Muscle of leg (tissue), 11 donors: Measurements from ENCODE around the gene ELOVL2. TPM values are rescaled to one million over a fixed set of nuclear protein-coding genes. Genes with fewer than 3 reads are reported as not detected.

Experiments
- DNase-seq: peaks from one replicate; pipeline ENCODE4 v3.0.0; 2013
- H3K27ac ChIP-seq: one replicate; pipeline ENCODE4 v1.5.1; 2013; ENCODE audit warnings: mild to moderate bottlenecking, low read length, control low read depth
- H3K27me3 ChIP-seq: one replicate; pipeline ENCODE4 v1.6.1; 2013; ENCODE audit warnings: low read length; ENCODE audit not compliant: control insufficient read depth, insufficient read depth
- H3K36me3 ChIP-seq: one replicate; pipeline ENCODE4 v1.6.1; 2013; ENCODE audit warnings: low read length; ENCODE audit not compliant: control insufficient read depth, insufficient read depth
- H3K4me1 ChIP-seq: one replicate; pipeline ENCODE4 v1.6.1; 2013; ENCODE audit warnings: low read length; ENCODE audit not compliant: control insufficient read depth, insufficient read depth
- H3K4me3 ChIP-seq: one replicate; pipeline ENCODE4 v1.5.1; 2013; ENCODE audit warnings: low read length, control low read depth
- H3K9me3 ChIP-seq: replicated peaks from 2 replicates; pipeline ENCODE4 v1.6.1; 2013; ENCODE audit warnings: low read depth, low read length; ENCODE audit not compliant: control insufficient read depth
- WGBS: methylation state at CpG from one replicate; pipeline ENCODE4 v1.1.5; 2013; ENCODE audit warnings: missing lambda C conversion rate; ENCODE audit not compliant: insufficient coverage; 5-methylcytosine and 5-hydroxymethylcytosine counted together
- polyA plus RNA-seq, 8 donors: library from polyadenylated mRNA; unstranded; fragments of 120-200 nt; gene quantifications; one replicate each; pipeline versions ENCODE4 v1.2.1 to v1.2.3, GENCODE V29; 2013; ENCODE audit warnings: inconsistent platforms in 1 of 8, low replicate concordance in 1 of 8; ENCODE audit not compliant: insufficient read length in 8 of 8, insufficient read depth in 1 of 8
- total RNA-seq: library from RNA; stranded (reverse); fragments of 120-200 nt; gene quantifications from one replicate; pipeline ENCODE4 v1.2.4, GENCODE V29; 2013

ELOVL2 gene
- total and polyA plus RNA-seq, 9 donors, result 1.5 to 3.6 (median 2.7) TPM

DNA sequence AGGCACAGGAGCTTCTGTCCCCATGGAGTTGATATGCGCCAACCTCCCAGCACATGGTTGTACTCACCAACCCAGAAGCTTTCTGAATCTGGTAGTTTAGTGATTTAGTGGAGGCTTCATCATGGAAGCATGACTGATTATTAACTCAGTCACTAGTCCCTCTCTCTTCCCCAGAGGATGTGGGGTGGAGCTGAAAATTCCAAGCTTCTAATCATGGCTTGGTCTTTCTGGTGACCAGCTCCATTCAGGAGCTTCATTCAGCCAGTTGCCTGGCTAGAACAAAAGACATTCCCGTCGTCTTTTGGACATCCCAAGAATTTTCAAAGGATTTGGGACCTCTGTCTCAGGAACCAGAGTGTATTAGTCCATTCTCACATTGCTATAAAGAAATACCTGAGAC is 36.2 kb upstream of the ELOVL2 start:
- Histone ChIP-seq H3K27ac (no peak overlapping the region), H3K36me3 (no peaks in the 10 kb centered on the region), H3K4me1 (no peaks in the 10 kb centered on the region), H3K27me3 (no peaks in the 10 kb centered on the region), H3K4me3 (no peak overlapping the region), H3K9me3 (no peaks in the 10 kb centered on the region)
- WGBS, result no CpG with 5 or more reads among the region's 3 CpGs
- no peak for DNase-seq

- 100% methylated on average over 1 of the region's 4 CpGs for WGBS
- no peak overlapping the region for H3K4me3 ChIP-seq
- no peaks in the 10 kb centered on the region for H3K4me1 ChIP-seq
Observed at GRCh38 chr6:11078266-11078665, 34.2 kb upstream of the ELOVL2 start.

DNA sequence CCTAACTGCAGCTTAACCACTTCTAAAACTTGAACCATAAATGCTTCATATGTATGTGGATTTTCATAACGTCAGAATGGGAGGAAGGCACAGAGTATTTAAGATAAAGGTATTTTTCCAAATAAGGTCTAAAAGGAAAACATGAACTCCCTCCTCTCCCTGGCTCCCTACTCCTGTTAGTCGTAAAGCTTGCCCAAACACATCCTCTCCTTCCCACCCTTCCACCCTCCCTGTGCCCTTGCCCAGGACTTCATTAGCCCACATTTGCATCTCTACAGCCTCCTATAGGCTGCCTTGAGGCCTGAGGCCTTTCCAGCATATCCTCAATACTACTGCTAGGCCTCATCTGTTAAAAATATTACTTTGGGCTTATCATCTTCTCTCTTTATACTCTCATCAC is 32.4 kb upstream of the ELOVL2 start:
- DNase-seq, result no peak
- H3K4me3 ChIP-seq, result no peak overlapping the region
- no peaks in the 10 kb centered on the region for H3K27me3 ChIP-seq
- H3K36me3 ChIP-seq, result no peaks in the 10 kb centered on the region
- WGBS, result 75% methylated on average over 1 of the region's 2 CpGs
- no peaks in the 10 kb centered on the region for H3K9me3 ChIP-seq
- H3K27ac ChIP-seq, result no peak overlapping the region
- no peaks in the 10 kb centered on the region for H3K4me1 ChIP-seq

More at GRCh38 chr6:11078266-11078665, 34.2 kb upstream of the ELOVL2 start:
- H3K27ac ChIP-seq, result no peak overlapping the region
- no peaks in the 10 kb centered on the region for H3K27me3 ChIP-seq
- no peaks in the 10 kb centered on the region for H3K9me3 ChIP-seq
- no peak for DNase-seq
- H3K36me3 ChIP-seq, result no peaks in the 10 kb centered on the region

- Histone ChIP-seq H3K9me3 (no peaks in the 10 kb centered on the region), H3K36me3 (no peaks in the 10 kb centered on the region), H3K4me3 (no peak overlapping the region), H3K27ac (no peak overlapping the region), H3K4me1 (no peaks in the 10 kb centered on the region), H3K27me3 (no peaks in the 10 kb centered on the region)
- WGBS, result no CpG with 5 or more reads among the region's 4 CpGs
- no peak for DNase-seq
Observed at GRCh38 chr6:11072101-11072500, 28.0 kb upstream of the ELOVL2 start.

- Histone ChIP-seq H3K27me3 (no peaks in the 10 kb centered on the region), H3K4me1 (no peaks in the 10 kb centered on the region), H3K4me3 (no peak overlapping the region), H3K27ac (no peak overlapping the region), H3K36me3 (no peaks in the 10 kb centered on the region), H3K9me3 (no peaks in the 10 kb centered on the region)
- no peak for DNase-seq
- no CpG with 5 or more reads among the region's 2 CpGs for WGBS
Observed at GRCh38 chr6:11069760-11070159, 25.7 kb upstream of the ELOVL2 start.

GRCh38 chr6:11067348-11067747 is 23.2 kb upstream of the ELOVL2 start:
- no peak for DNase-seq
- 0% methylated on average over 1 of the region's 2 CpGs for whole genome bisulfite sequencing
- Histone ChIP-seq H3K4me3 (no peak overlapping the region), H3K9me3 (no peaks in the 10 kb centered on the region), H3K4me1 (no peaks in the 10 kb centered on the region), H3K27me3 (no peaks in the 10 kb centered on the region), H3K36me3 (no peaks in the 10 kb centered on the region), H3K27ac (no peak overlapping the region)

DNA sequence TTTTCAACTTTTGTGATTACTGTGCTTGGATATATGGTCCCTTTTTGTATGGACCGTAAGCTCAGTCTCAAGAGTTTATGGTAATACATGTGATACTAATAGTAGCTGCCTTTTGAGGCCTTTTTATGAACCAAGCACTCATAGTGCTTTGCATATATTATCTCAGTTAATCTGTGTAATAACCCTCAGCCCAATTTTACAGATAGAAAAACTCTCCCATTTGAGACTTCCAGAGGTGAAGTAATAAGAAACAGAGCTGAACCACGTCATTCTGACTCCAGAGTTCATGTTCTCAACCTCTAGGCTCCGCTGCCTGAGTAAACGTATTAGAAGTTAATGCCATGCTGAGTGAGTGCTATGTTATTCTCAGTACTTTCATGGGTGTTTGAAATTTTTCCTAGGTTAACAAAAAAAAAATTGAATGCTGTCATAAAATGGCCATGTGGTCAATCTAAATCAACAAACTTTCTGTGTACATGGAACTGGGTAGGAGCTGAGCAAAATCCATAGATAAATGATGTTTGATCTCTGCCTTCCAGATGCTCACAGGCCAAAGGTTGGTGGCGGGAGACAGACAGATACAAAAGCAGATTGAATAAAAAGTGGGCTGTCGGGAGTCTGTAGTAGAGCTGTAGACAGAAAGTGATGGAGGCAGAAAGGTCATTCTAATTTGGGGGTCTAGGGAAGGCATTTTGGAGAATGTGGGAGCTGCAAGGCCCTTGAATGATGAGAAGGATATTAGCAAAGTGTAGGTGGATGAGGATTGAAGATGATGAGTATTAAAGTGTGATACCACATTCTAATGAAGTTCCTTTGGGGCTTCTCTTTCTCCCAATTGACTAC is 22.6 kb upstream of the ELOVL2 start:
- H3K4me3 ChIP-seq, result no peak overlapping the region
- 76% methylated on average over 2 of the region's 6 CpGs for WGBS
- H3K4me1 ChIP-seq, result no peaks in the 10 kb centered on the region
- no peak for DNase-seq
- H3K9me3 ChIP-seq, result no peaks in the 10 kb centered on the region
- no peaks in the 10 kb centered on the region for H3K36me3 ChIP-seq
- no peak overlapping the region for H3K27ac ChIP-seq
- no peaks in the 10 kb centered on the region for H3K27me3 ChIP-seq

DNA sequence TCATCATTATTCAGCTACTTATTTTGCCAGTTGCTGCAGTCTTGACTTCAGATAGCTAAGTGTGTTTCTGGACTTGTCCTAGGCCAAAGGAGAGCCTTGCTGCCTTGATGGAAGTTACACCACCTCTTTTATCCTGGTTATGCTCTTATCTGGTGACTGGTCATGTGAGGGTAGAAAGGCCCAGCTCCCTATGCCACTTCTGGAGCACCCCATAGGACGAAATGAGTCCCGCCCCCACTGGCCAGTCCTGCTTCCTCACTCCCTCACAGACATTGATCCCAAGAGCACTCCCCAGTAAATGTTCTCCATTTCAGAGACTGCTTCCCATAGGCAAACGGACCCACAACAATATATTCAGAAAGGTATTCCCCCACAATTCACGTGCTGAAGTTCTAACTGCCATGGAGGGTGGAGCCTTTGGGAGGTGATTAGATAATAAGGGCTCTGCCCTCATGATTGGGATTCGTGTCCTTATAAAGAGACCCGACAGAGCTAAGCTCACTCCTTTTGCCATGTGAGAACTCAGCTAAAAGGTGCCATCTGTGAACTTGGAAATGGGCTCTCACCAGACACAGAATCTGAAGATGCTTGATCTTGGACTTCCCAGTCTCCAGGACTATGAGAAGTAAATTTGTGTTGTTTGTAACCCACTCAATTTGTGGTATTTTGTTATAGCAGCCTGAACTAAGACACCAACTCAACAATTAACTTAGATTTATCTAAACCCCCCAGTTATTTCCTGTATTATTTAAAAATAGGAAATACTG is 21.5 kb upstream of the ELOVL2 start:
- H3K9me3 ChIP-seq, result no peaks in the 10 kb centered on the region
- no peaks in the 10 kb centered on the region for H3K27me3 ChIP-seq
- DNase-seq, result no peak
- H3K4me3 ChIP-seq, result no peak overlapping the region
- H3K27ac ChIP-seq, result no peak overlapping the region
- H3K36me3 ChIP-seq, result no peaks in the 10 kb centered on the region
- H3K4me1 ChIP-seq, result no peaks in the 10 kb centered on the region
- WGBS, result 81% methylated on average over 2 of the region's 6 CpGs

- DNase-seq, result no peak
- Histone ChIP-seq H3K27me3 (no peaks in the 10 kb centered on the region), H3K36me3 (no peaks in the 10 kb centered on the region), H3K4me1 (no peaks in the 10 kb centered on the region), H3K9me3 (no peaks in the 10 kb centered on the region), H3K4me3 (no peak overlapping the region), H3K27ac (no peak overlapping the region)
- WGBS, result no CpG with 5 or more reads among the region's 3 CpGs
Observed at GRCh38 chr6:11064836-11065235, 20.7 kb upstream of the ELOVL2 start.

DNA sequence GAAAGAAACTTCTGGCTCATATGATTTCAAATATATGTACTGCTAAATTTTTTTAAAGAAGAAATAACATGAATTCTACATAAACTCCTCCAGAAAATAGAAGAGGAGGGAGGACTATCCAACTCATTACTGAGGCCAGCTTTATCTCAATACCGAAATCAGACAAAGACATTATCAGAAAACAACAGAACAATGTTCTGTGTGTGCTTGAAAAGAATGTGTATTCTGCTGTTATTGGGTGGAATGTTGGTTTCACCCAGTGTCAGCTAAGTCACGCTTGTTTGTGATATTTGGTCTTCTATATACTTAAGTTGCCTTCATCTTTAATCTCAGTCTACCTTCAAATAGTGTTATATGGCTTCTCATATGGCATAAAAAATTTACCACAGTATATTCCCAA is 18.6 kb upstream of the ELOVL2 start:
- no peak for DNase-seq
- no peak overlapping the region for H3K4me3 ChIP-seq
- no peaks in the 10 kb centered on the region for H3K27me3 ChIP-seq
- no peak overlapping the region for H3K27ac ChIP-seq
- no peaks in the 10 kb centered on the region for H3K4me1 ChIP-seq
- no CpG with 5 or more reads among the region's 2 CpGs for WGBS
- no peaks in the 10 kb centered on the region for H3K9me3 ChIP-seq
- H3K36me3 ChIP-seq, result no peaks in the 10 kb centered on the region
